Measurements from ENCODE around the gene ABCC10.
"Not testable (repeated sequence)": the region's sequence is repeated elsewhere in the genome, so short reads cannot be mapped to it uniquely, and the experiment has no call there.

Gene ABCC10

GRCh38 chr6:43408259-43408658 lies 19.1 kb upstream of the ABCC10 start:
- no peak for TF ChIP-seq CTCF (conservative IDR thresholded peaks at IDR 0.05; ENCODE audit: low read depth)
- no peak overlapping the region for H3K27ac ChIP-seq
- POLR2A ChIA-PET (ENCODE audit: low non-redundant PET) = no interaction called here
- CTCF ChIA-PET = interaction anchor here (0.6 kb wide), 1 partner anchor 15 kb away, joined by 3 read pairs; no protein-coding TSS in a partner anchor
- no peak for DNase-seq (ENCODE audit: low spot score)

DNA sequence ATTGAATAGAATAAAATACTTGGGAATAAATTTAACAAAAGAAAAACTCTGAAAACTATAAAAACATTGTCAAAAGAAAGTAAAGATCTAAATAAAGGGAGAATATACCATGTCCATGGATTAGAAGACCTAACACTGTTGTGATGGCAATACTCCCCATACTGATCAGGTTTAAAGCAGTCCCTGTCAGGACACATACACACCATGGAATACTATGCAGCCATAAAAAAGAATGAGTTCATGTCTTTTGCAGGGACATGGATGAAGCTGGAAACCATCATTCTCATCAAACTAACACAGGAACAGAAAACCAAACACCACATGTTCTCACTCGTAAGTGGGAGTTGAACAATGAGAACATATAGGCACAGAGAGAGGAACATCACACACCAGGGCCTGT lies 16.6 kb upstream of the ABCC10 start:
- DNase-seq (ENCODE audit: low spot score); H3K27ac ChIP-seq; POLR2A ChIA-PET (ENCODE audit: low non-redundant PET): not testable (repeated sequence)
- CTCF ChIA-PET = interaction anchor here (0.6 to 0.7 kb wide), 2 partner anchors 257 to 512 kb away, joined by 3 to 5 read pairs; no protein-coding TSS in a partner anchor

DNA sequence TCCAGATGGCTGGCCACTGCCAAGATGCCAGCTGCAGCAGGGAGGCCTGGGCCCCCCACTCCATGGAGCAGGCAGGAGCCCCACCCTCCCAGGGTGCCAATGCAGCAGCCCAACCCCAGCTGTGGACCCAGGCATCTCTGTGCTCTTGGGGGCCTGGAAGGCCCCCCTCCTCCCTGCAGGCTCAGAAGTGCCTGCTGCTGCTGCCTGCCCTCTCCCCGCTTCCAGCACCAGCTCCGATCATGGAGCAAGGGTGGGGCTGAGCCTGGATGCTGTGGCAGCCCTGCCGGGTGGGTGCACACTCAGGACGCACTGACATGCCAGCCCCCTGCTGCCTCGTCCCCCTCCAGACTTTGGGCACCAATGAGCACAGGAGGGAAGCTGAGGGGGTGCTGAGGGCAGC lies 14.8 kb upstream of the ABCC10 start:
- ChIA-PET CTCF (interaction anchor here (0.6 kb wide), 1 partner anchor 14 kb away, joined by 4 read pairs; no protein-coding TSS in a partner anchor), POLR2A (ENCODE audit: low non-redundant PET) (no interaction called here)
- no peak for TF ChIP-seq CTCF (conservative IDR thresholded peaks at IDR 0.05; ENCODE audit: low read depth)
- no peak for DNase-seq (ENCODE audit: low spot score)
- no peak overlapping the region for H3K27ac ChIP-seq

DNA sequence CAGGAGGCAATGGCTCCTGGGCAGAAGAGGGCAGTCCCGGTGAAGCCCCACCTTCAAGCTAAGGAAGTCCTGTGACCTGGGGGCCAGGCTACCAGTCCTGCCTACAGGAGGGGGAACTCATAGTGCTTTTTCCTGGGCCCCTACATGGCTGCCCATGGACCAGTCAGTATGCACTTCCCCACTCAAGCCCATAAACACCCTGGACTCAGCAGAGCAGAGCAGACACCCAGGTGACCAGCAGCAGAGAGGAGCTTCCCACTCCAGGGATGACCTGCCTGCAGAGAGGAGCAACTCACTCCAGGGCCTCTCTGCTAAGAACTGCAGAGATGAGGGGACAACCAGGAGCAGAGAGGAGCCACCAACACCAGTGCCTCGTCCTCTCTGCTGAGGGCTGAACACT lies 14.3 kb upstream of the ABCC10 start:
- no peak for DNase-seq (ENCODE audit: low spot score)
- POLR2A ChIA-PET (ENCODE audit: low non-redundant PET) = no interaction called here
- no peak overlapping the region for H3K27ac ChIP-seq
- no peak for TF ChIP-seq CTCF (conservative IDR thresholded peaks at IDR 0.05; ENCODE audit: low read depth)
- CTCF ChIA-PET = interaction anchor here (0.6 kb wide), 1 partner anchor 15 kb away, joined by 4 read pairs; no protein-coding TSS in a partner anchor

GRCh38 chr6:43415275-43415674 lies 12.1 kb upstream of the ABCC10 start:
- DNase-seq (ENCODE audit: low spot score); H3K27ac ChIP-seq; CTCF ChIA-PET: not testable (repeated sequence)
- POLR2A ChIA-PET (ENCODE audit: low non-redundant PET) = interaction anchor here (0.6 kb wide), 2 partner anchors 12 to 325 kb away, joined by 4 to 7 read pairs; partner anchors contain the start of gene ABCC10

DNA sequence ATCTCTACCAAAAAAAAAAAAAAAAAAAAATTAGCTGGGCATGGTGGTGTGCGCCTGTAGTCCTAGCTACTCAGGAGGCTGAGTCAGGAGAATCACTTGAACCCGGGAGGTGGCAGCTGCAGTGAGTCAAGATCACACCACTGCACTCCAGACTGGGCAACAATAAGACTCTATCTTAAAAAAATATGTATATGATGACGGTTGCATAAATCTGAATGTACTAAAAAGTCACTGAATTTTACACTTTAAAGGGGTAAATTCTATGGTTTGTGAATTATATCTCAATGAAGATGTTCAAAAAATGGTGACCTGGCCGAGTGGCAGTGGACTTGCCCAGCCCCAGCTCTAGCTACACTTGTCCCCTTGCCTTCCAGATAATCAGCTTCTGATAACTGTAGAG lies 10.4 kb upstream of the ABCC10 start:
- H3K27ac ChIP-seq = no peak overlapping the region
- no peak for TF ChIP-seq CTCF (conservative IDR thresholded peaks at IDR 0.05; ENCODE audit: low read depth)
- no peak for DNase-seq (ENCODE audit: low spot score)
- POLR2A ChIA-PET (ENCODE audit: low non-redundant PET) = no interaction called here
- CTCF ChIA-PET = no interaction called here

DNA sequence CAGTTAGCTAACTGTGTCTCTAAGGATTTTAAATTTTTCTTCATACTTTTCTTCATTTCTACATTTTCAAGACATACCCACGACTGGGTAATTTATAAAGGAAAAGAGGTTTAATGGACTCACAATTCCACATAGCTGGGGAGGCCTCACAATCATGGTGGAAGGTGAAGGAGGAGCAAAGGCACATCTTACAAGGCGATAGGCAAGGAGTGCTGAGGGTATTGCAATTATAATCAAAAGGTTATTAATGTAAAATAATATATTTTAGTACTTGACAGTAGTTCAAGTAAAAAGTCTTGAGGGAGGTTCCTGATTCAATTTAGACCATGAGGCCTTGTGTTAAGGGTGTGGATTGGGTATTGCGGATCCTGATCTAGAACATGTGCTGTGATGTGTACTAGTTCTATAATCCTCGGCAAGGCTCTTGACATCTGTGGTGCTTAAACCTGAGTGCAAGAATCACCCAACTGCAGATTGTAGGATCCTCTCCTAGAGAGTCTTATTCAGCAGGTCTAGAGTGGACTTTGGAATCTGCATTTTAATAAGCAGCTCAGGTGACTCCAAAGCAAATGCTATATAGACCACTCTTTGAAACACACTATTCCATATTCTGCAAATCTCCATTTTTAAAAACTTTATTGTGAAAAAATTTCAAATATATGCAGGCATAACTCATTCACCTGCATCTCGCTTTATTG lies 7.2 kb upstream of the ABCC10 start:
- ChIA-PET POLR2A (ENCODE audit: low non-redundant PET) (no interaction called here), CTCF (interaction anchor here (0.7 kb wide), 1 partner anchor 87 kb away, joined by 5 read pairs; no protein-coding TSS in a partner anchor)
- no peak for DNase-seq (ENCODE audit: low spot score)
- no peak for TF ChIP-seq CTCF (conservative IDR thresholded peaks at IDR 0.05; ENCODE audit: low read depth)
- no peak overlapping the region for H3K27ac ChIP-seq
